ENCODE measurements around the gene SLC9A9. TPM values are rescaled to one million over a fixed set of nuclear protein-coding genes. Genes with fewer than 3 reads are reported as not detected.

SLC9A9 gene
- total RNA-seq, 1 experiment from 2014 or later = not detected

- no peak for DNase-seq (ENCODE audit: low spot score)
Measured at GRCh38 chr3:143511174-143511879, 336.9 kb downstream of the SLC9A9 start.

GRCh38 chr3:143510601-143511000 lies 337.7 kb downstream of the SLC9A9 start:
- no peak for DNase-seq (ENCODE audit: low spot score)

GRCh38 chr3:143507735-143508580 lies 340.3 kb downstream of the SLC9A9 start:
- no peak for DNase-seq (ENCODE audit: low spot score)

GRCh38 chr3:143506190-143506589 lies 342.1 kb downstream of the SLC9A9 start:
- no peak for DNase-seq (ENCODE audit: low spot score)

GRCh38 chr3:143503325-143503885 lies 344.9 kb downstream of the SLC9A9 start:
- no peak for DNase-seq (ENCODE audit: low spot score)

- DNase-seq (ENCODE audit: low spot score) = no peak
Measured at GRCh38 chr3:143502081-143502480, 346.2 kb downstream of the SLC9A9 start.

- no peak for DNase-seq (ENCODE audit: low spot score)
Measured at GRCh38 chr3:143497382-143497781, 350.9 kb downstream of the SLC9A9 start.

- no peak for DNase-seq (ENCODE audit: low spot score)
Measured at GRCh38 chr3:143496191-143496590, 352.1 kb downstream of the SLC9A9 start.

GRCh38 chr3:143495527-143495926 lies 352.7 kb downstream of the SLC9A9 start:
- DNase-seq (ENCODE audit: low spot score) = no peak

GRCh38 chr3:143486611-143487010 lies 361.7 kb downstream of the SLC9A9 start:
- DNase-seq (ENCODE audit: low spot score) = no peak

GRCh38 chr3:143484846-143485512 lies 363.3 kb downstream of the SLC9A9 start:
- no peak for DNase-seq (ENCODE audit: low spot score)

GRCh38 chr3:143483214-143483613 lies 365.1 kb downstream of the SLC9A9 start:
- no peak for DNase-seq (ENCODE audit: low spot score)

GRCh38 chr3:143482106-143483088 lies 365.9 kb downstream of the SLC9A9 start:
- no peak for DNase-seq (ENCODE audit: low spot score)

GRCh38 chr3:143480344-143480743 lies 367.9 kb downstream of the SLC9A9 start:
- DNase-seq (ENCODE audit: low spot score) = peak; percentile 10

- no peak for DNase-seq (ENCODE audit: low spot score)
Measured at GRCh38 chr3:143479727-143480126, 368.5 kb downstream of the SLC9A9 start.

- no peak for DNase-seq (ENCODE audit: low spot score)
Measured at GRCh38 chr3:143478115-143478693, 370.1 kb downstream of the SLC9A9 start.

- no peak for DNase-seq (ENCODE audit: low spot score)
Measured at GRCh38 chr3:143476965-143477640, 371.2 kb downstream of the SLC9A9 start.

GRCh38 chr3:143475981-143476380 lies 372.3 kb downstream of the SLC9A9 start:
- DNase-seq (ENCODE audit: low spot score) = no peak

- DNase-seq (ENCODE audit: low spot score) = no peak
Measured at GRCh38 chr3:143472731-143473523, 375.3 kb downstream of the SLC9A9 start.
